ENCODE measurements around the gene PDPN.

GRCh38 chr1:13535227-13535626, 48.4 kb upstream of the PDPN start:
- TF ChIP-seq, protein P1, sequence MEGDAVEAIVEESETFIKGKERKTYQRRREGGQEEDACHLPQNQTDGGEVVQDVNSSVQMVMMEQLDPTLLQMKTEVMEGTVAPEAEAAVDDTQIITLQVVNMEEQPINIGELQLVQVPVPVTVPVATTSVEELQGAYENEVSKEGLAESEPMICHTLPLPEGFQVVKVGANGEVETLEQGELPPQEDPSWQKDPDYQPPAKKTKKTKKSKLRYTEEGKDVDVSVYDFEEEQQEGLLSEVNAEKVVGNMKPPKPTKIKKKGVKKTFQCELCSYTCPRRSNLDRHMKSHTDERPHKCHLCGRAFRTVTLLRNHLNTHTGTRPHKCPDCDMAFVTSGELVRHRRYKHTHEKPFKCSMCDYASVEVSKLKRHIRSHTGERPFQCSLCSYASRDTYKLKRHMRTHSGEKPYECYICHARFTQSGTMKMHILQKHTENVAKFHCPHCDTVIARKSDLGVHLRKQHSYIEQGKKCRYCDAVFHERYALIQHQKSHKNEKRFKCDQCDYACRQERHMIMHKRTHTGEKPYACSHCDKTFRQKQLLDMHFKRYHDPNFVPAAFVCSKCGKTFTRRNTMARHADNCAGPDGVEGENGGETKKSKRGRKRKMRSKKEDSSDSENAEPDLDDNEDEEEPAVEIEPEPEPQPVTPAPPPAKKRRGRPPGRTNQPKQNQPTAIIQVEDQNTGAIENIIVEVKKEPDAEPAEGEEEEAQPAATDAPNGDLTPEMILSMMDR (IDR thresholded peaks at IDR 0.05; ENCODE audit: insufficient read depth, low read depth, low read length), result no peak
- no peak for TF ChIP-seq EZH2 (IDR thresholded peaks at IDR 0.05; ENCODE audit: insufficient read depth, low read length)
